IMR-90 (cell line): ENCODE results near the gene SOCS6.

Experiments used
- CEBPB ChIP-seq: IDR thresholded peaks from 2 replicates; pipeline ENCODE4 v1.6.1; 2012; ENCODE audit warnings: low read depth, low read length, improper control_type of control experiment
- CTCF ChIP-seq: conservative IDR thresholded peaks from 2 replicates; pipeline ENCODE4 v1.5.1; 2012; ENCODE audit warnings: mild to moderate bottlenecking, low read depth, low read length, improper control_type of control experiment
- ELK1 ChIP-seq: fragments of 150-350 bp; IDR thresholded peaks from 2 replicates; pipeline ENCODE4 v1.6.1; 2016; ENCODE audit warnings: low read depth, mild to moderate bottlenecking, low read length, moderate library complexity, borderline replicate concordance
- FOS ChIP-seq: fragments of 150-350 bp; IDR thresholded peaks from 2 replicates; pipeline ENCODE4 v1.6.1; 2016; ENCODE audit warnings: low read depth, low read length
- MXI1 ChIP-seq: IDR thresholded peaks from 2 replicates; pipeline ENCODE4 v1.6.1; 2012; ENCODE audit warnings: low read depth, mild to moderate bottlenecking, low read length, moderate library complexity, borderline replicate concordance
- POLR2A ChIP-seq: IDR thresholded peaks from 2 replicates; pipeline ENCODE4 v1.6.1; 2012; ENCODE audit warnings: mild to moderate bottlenecking, low read depth, low read length
- RFX5 ChIP-seq: IDR thresholded peaks from 2 replicates; pipeline ENCODE4 v1.8.0; 2012; ENCODE audit warnings: low read depth, mild to moderate bottlenecking, low read length, moderate library complexity

- TF ChIP-seq CEBPB: no peak
- TF ChIP-seq FOS: no peak
- TF ChIP-seq CTCF: no peak
- no peak for TF ChIP-seq ELK1
- no peak for TF ChIP-seq POLR2A
- TF ChIP-seq MXI1: no peak
- TF ChIP-seq RFX5: no peak
Measured at GRCh38 chr18:70329071-70329470, 40.2 kb downstream of the SOCS6 start.
